ENCODE measurements around the gene DCAF11.

DCAF11 gene

GRCh38 chr14:24114532-24115421, at the start of gene DCAF11, which contains the start of gene NRL:
DCAF11 (plus strand) TSS chr14:24114777; CDS start chr14:24115595, 818 bp downstream.
NRL (minus strand) TSS chr14:24114949; CDS start chr14:24082848, 32,101 bp downstream.
- H3K4me3 ChIP-seq (ENCODE audit: low read depth, low read length) = peak within 1 kb of the TSS; percentile 94
- peak; percentile 99 for DNase-seq (ENCODE audit: low read depth)
- no peak for TF ChIP-seq CTCF (IDR thresholded peaks at IDR 0.05; ENCODE audit: low read depth, low read length, missing control alignments)
- in situ Hi-C loops (cut with HindIII; ENCODE audit: low sequenced_read_pairs) = no loop called here

- DNase-seq (ENCODE audit: low read depth) = no peak
- no peak overlapping the region for H3K4me3 ChIP-seq (ENCODE audit: low read depth, low read length)
- no peak for TF ChIP-seq CTCF (IDR thresholded peaks at IDR 0.05; ENCODE audit: low read depth, low read length, missing control alignments)
- in situ Hi-C loops (cut with HindIII; ENCODE audit: low sequenced_read_pairs) = no loop called here
Observed at GRCh38 chr14:24064856-24065255, 49.7 kb upstream of the DCAF11 start.

GRCh38 chr14:24065408-24065807, 49.2 kb upstream of the DCAF11 start:
- H3K4me3 ChIP-seq (ENCODE audit: low read depth, low read length) = no peak overlapping the region
- no peak for TF ChIP-seq CTCF (IDR thresholded peaks at IDR 0.05; ENCODE audit: low read depth, low read length, missing control alignments)
- in situ Hi-C loops (cut with HindIII; ENCODE audit: low sequenced_read_pairs) = no loop called here
- DNase-seq (ENCODE audit: low read depth) = no peak

- no peak for DNase-seq (ENCODE audit: low read depth)
- no peak overlapping the region for H3K4me3 ChIP-seq (ENCODE audit: low read depth, low read length)
- in situ Hi-C loops (cut with HindIII; ENCODE audit: low sequenced_read_pairs) = no loop called here
- TF ChIP-seq CTCF (IDR thresholded peaks at IDR 0.05; ENCODE audit: low read depth, low read length, missing control alignments) = no peak
Observed at GRCh38 chr14:24066496-24067132, 48.0 kb upstream of the DCAF11 start.

- TF ChIP-seq CTCF (IDR thresholded peaks at IDR 0.05; ENCODE audit: low read depth, low read length, missing control alignments) = no peak
- no peak for DNase-seq (ENCODE audit: low read depth)
- in situ Hi-C loops (cut with HindIII; ENCODE audit: low sequenced_read_pairs) = no loop called here
Observed at GRCh38 chr14:24067133-24068082, 47.2 kb upstream of the DCAF11 start.

More at GRCh38 chr14:24067133-24068082, 47.2 kb upstream of the DCAF11 start:
- no peak overlapping the region for H3K4me3 ChIP-seq (ENCODE audit: low read depth, low read length)
